Measurements from ENCODE around the gene SRCAP. TPM values are rescaled to one million over a fixed set of nuclear protein-coding genes. Genes with fewer than 3 reads are reported as not detected.

Gene SRCAP
- polyA plus RNA-seq, 1 of the 3 experiments (the other 2 are of a cell fraction): 5.6 TPM

DNA sequence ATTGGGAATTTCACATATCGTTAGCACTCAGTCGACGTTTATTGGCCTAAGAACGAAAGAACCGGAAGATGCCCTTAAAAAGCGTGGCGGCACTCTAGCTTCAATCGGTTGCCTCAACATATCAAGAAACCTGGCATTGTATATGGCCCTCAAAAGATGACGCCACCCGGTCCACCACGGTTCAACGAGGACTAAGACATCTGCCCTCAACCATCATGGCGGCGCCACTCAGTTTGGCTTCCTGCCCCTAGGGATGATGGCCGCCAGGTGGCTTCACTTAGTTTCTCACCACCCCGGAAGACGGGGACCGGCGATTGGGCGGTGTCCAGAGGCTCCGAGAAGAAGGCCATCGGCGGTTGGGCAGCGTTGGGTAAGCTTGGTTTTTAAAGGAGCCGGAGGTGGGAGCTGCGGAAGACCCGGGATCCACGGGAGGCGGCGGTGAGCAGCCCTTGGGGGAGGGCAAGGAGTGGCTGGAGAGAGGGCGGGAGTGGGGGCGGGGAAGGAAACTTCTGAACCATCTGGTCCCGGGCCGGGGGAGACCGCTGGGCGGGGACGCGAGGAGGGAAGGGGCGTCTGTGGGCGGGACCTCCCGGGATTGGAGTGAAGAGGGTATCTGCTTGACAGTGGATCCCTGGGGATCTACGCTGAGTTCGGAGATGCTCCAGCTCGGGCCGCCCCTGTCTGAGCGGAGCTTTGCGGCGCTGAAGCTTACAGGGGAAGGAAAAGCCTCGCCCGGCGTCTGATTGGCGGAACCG, 48.4 kb upstream of the SRCAP start, which contains the start of gene PRR14:
Gene PRR14, plus strand, starts transcription at position 592 of the 755 bp plus-strand sequence. CDS start 686 bp downstream, outside the sequence.
- Histone ChIP-seq H4K20me1 (ENCODE audit: insufficient read depth) (no peaks in the 10 kb centered on the region), H3K9me3 (no peaks in the 10 kb centered on the region), H3K4me2 (peak within 1 kb of the TSS; percentile 99), H3K36me3 (replicated peaks in 1 of 2; ENCODE audit: control insufficient read depth in 1 of 2, insufficient read depth in 2 of 2, low read length in 1 of 2) (peaks cover 10 to 17% of the 10 kb centered on the region in 2 experiments), H3K9me2 (no peaks in the 10 kb centered on the region), H3K27me3 (ENCODE audit: insufficient read depth) (no peaks in the 10 kb centered on the region), H3K9ac (peak within 1 kb of the TSS; percentile 95), H3K79me2 (ENCODE audit: insufficient read depth) (peaks cover 22% of the 10 kb centered on the region), H3K27ac (ENCODE audit: low read depth in 2 of 2, low read length in 1 of 2) (peak within 1 kb of the TSS; percentile 88 to 95), H3K4me1 (ENCODE audit: control insufficient read depth in 1 of 2, insufficient read depth in 2 of 2, low read depth in 1 of 2, low read length in 1 of 2) (peaks cover 7 to 16% of the 10 kb centered on the region in 2 experiments), H3F3A (replicated peaks; ENCODE audit: insufficient read depth) (peaks cover 9% of the 10 kb centered on the region), H2AFZ (ENCODE audit: low read depth) (peak within 1 kb of the TSS; percentile 99), H3K4me3 (ENCODE audit: low read depth in 2 of 2, low read length in 1 of 2) (peak within 1 kb of the TSS; percentile 91 to 99)
- peak; percentile 94 for DNase-seq
- 11% methylated on average over 34 of the region's 53 CpGs for WGBS (ENCODE audit: low lambda C conversion rate)
- ChIA-PET CTCF (interaction anchor here (0.9 to 1.9 kb wide), 8 partner anchors 9 to 78 kb away, joined by 3 to 12 read pairs (median 4); no protein-coding TSS in a partner anchor), POLR2A (interaction anchor here (0.7 to 1.4 kb wide), 6 partner anchors 8 to 123 kb away, joined by 3 to 6 read pairs (median 4); partner anchors contain the start of genes FBRS and ZNF689)
- TF ChIP-seq SMC3 (IDR thresholded peaks at IDR 0.05; ENCODE audit: low read depth, low read length): no peak
- TF ChIP-seq FOXM1 (IDR thresholded peaks at IDR 0.05; ENCODE audit: low read depth): no peak; the same call in none of the 2 replicates
- no peak for TF ChIP-seq TEAD4 (IDR thresholded peaks at IDR 0.05; ENCODE audit: borderline replicate concordance, insufficient read depth)
- peak; percentile 38; the same call in 1 of the 2 replicates for TF ChIP-seq SIN3A (IDR thresholded peaks at IDR 0.05; ENCODE audit: borderline replicate concordance, low read depth, low read length)
- TF ChIP-seq, protein P1, sequence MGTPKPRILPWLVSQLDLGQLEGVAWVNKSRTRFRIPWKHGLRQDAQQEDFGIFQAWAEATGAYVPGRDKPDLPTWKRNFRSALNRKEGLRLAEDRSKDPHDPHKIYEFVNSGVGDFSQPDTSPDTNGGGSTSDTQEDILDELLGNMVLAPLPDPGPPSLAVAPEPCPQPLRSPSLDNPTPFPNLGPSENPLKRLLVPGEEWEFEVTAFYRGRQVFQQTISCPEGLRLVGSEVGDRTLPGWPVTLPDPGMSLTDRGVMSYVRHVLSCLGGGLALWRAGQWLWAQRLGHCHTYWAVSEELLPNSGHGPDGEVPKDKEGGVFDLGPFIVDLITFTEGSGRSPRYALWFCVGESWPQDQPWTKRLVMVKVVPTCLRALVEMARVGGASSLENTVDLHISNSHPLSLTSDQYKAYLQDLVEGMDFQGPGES (IDR thresholded peaks at IDR 0.05; ENCODE audit: low read depth, low read length): peak; percentile 92
- TF ChIP-seq RXRA (IDR thresholded peaks at IDR 0.05; ENCODE audit: borderline replicate concordance, low read depth): no peak
- no peak; the same call in 1 of the 2 replicates for TF ChIP-seq POLR2AphosphoS5 (IDR thresholded peaks at IDR 0.05; ENCODE audit: low read depth, low read length)
- TF ChIP-seq EP300 (IDR thresholded peaks at IDR 0.05; ENCODE audit: borderline replicate concordance in 1 of 2, low read depth in 1 of 2, low read length in 1 of 2): no peak; a peak in 1 of 4 replicates
- TF ChIP-seq, protein P2, sequence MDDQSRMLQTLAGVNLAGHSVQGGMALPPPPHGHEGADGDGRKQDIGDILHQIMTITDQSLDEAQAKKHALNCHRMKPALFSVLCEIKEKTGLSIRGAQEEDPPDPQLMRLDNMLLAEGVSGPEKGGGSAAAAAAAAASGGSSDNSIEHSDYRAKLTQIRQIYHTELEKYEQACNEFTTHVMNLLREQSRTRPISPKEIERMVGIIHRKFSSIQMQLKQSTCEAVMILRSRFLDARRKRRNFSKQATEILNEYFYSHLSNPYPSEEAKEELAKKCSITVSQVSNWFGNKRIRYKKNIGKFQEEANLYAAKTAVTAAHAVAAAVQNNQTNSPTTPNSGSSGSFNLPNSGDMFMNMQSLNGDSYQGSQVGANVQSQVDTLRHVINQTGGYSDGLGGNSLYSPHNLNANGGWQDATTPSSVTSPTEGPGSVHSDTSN (IDR thresholded peaks at IDR 0.05): no peak
- peak; percentile 57; the same call in 1 of the 2 replicates for TF ChIP-seq MXI1 (IDR thresholded peaks at IDR 0.05; ENCODE audit: low read depth, low read length)
- peak; percentile 94 for TF ChIP-seq CHD2 (IDR thresholded peaks at IDR 0.05; ENCODE audit: low read length, partially characterized antibody)
- no peak for TF ChIP-seq USF2 (IDR thresholded peaks at IDR 0.05; ENCODE audit: borderline replicate concordance, low read depth, low read length)
- peak; percentile 37; the same call in 1 of the 2 replicates for TF ChIP-seq RCOR1 (IDR thresholded peaks at IDR 0.05; ENCODE audit: low read length)
- no peak for TF ChIP-seq RFX5 (IDR thresholded peaks at IDR 0.05; ENCODE audit: low read length)
- TF ChIP-seq JUND (IDR thresholded peaks at IDR 0.05): no peak
- peak; percentile 100 for TF ChIP-seq YY1 (IDR thresholded peaks at IDR 0.05; ENCODE audit: low read depth)
- TF ChIP-seq GABPA (IDR thresholded peaks at IDR 0.05; ENCODE audit: low read depth): no peak; the same call in 1 of the 2 replicates
- peak; percentile 31; the same call in 1 of the 2 replicates for TF ChIP-seq TCF12 (IDR thresholded peaks at IDR 0.05)
- TF ChIP-seq, protein P3, sequence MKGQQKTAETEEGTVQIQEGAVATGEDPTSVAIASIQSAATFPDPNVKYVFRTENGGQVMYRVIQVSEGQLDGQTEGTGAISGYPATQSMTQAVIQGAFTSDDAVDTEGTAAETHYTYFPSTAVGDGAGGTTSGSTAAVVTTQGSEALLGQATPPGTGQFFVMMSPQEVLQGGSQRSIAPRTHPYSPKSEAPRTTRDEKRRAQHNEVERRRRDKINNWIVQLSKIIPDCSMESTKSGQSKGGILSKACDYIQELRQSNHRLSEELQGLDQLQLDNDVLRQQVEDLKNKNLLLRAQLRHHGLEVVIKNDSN (IDR thresholded peaks at IDR 0.05; ENCODE audit: borderline replicate concordance, low read depth): no peak
- TF ChIP-seq ELF1 (IDR thresholded peaks at IDR 0.05): peak; percentile 88
- no peak for TF ChIP-seq CTCF (IDR thresholded peaks at IDR 0.05)
- TF ChIP-seq FOXJ3 (CRISPR knock-in tag; IDR thresholded peaks at IDR 0.05): no peak
- no peak for TF ChIP-seq RAD21 (IDR thresholded peaks at IDR 0.05; ENCODE audit: low read length)
- no peak for TF ChIP-seq ZBTB33 (IDR thresholded peaks at IDR 0.05; ENCODE audit: borderline replicate concordance, low read depth)
- TF ChIP-seq TAF1 (IDR thresholded peaks at IDR 0.05; ENCODE audit: borderline replicate concordance, low read depth, low read length): 0 out of 2 replicates have a peak, but pooled peaks have one; percentile 42
